ENCODE results near the gene MAGEB16. TPM values are rescaled to one million over a fixed set of nuclear protein-coding genes. Genes with fewer than 3 reads are reported as not detected.

The MAGEB16 gene
- not detected in 2 replicates for total RNA-seq

DNA sequence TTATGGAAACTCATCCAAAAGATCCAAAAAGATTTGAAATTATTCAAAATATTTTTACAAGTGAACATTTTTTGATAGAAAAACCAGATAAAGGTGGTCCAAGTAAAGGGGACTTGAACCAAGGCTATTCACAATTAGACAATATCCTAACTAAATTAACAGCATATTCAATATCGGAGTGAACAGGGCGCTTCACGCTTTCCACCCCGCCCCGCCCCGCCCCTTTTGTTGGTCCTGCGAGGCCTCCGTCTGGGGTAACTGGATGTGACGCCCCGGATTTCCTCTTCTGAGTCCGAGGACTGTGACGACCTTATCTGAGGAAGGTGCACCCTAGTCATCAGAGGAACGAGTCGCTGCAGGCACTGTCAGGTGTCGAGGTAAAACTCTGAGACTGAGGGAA, at the start of gene MAGEB16:
Gene MAGEB16 (plus strand): TSS at position 301 of the 400 bp plus-strand sequence. CDS start 3,855 bp downstream, outside the sequence.

Other genes with a start within 250 kb of the MAGEB16 start
- under 0.01 TPM in 1 of 2 replicates, not detected in the other for gene CFAP47, start 121.4 kb downstream of the MAGEB16 start, total RNA-seq

All from bronchial smooth muscle cell (primary cell).